ENCODE results near the gene MPP2. TPM values are rescaled to one million over a fixed set of nuclear protein-coding genes. Genes with fewer than 3 reads are reported as not detected.

Gene MPP2
- total RNA-seq, 2 donors from 2014 or later: 1.1 to 2.8 TPM

DNA sequence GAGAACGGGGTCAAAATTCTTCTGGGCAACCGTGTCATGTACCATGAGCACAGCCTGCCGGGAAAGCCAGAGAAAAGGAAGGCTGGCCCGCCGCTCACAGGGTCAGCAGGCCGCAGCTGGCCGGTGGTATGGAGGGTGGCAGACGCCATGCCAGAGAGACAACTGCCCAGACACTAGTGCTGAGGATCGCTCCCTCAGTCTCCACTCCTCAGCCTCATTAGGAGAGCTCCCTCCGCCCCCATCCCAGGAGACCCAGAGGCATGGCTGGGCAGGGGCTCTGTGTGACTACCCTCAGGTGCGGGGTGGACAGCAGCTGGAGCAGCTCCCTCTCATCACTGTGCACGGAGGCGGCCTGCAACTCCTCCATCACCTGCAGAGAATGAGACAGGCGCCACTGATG, 77.6 kb downstream of the MPP2 start:
- Histone ChIP-seq H3K4me1 (no peaks in the 10 kb centered on the region), H3K27ac (no peak overlapping the region), H3K27me3 (no peaks in the 10 kb centered on the region), H3K36me3 (no peaks in the 10 kb centered on the region), H3K4me3 (no peak overlapping the region), H3K9me3 (no peaks in the 10 kb centered on the region), H3K9ac (ENCODE audit: low read depth in 2 of 2, low read length in 2 of 2) (no peak overlapping the region)
- TF ChIP-seq, protein P1, sequence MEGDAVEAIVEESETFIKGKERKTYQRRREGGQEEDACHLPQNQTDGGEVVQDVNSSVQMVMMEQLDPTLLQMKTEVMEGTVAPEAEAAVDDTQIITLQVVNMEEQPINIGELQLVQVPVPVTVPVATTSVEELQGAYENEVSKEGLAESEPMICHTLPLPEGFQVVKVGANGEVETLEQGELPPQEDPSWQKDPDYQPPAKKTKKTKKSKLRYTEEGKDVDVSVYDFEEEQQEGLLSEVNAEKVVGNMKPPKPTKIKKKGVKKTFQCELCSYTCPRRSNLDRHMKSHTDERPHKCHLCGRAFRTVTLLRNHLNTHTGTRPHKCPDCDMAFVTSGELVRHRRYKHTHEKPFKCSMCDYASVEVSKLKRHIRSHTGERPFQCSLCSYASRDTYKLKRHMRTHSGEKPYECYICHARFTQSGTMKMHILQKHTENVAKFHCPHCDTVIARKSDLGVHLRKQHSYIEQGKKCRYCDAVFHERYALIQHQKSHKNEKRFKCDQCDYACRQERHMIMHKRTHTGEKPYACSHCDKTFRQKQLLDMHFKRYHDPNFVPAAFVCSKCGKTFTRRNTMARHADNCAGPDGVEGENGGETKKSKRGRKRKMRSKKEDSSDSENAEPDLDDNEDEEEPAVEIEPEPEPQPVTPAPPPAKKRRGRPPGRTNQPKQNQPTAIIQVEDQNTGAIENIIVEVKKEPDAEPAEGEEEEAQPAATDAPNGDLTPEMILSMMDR (IDR thresholded peaks at IDR 0.05): no peak
- no peak for DNase-seq
- intact Hi-C loops (cut with DNase I): no loop called here

DNA sequence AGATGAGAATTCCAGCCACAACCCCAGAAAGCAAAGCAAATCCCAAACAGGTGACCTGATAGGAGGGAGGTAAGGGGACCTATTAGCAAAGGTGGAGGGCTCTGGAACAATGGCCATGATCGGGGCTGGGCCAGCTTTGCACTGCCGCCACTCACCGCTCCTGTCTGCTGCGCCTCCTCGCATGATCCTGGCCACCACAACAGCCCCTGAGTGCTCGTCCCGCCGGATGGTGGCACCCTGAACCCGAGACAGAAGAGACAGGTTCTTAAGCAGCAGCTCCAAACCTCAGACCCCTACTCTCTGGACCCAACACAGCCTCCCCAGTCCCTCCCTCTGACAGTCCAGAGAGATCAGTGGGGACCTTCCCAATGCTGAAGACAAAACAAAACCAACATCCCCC, 79.7 kb downstream of the MPP2 start:
- no peak for DNase-seq
- Histone ChIP-seq H3K4me1 (no peaks in the 10 kb centered on the region), H3K9me3 (no peaks in the 10 kb centered on the region), H3K4me3 (no peak overlapping the region), H3K27me3 (no peaks in the 10 kb centered on the region), H3K9ac (ENCODE audit: low read depth in 2 of 2, low read length in 2 of 2) (no peak overlapping the region), H3K36me3 (no peaks in the 10 kb centered on the region), H3K27ac (no peak overlapping the region)
- intact Hi-C loops (cut with DNase I): no loop called here
- TF ChIP-seq, protein P1 (IDR thresholded peaks at IDR 0.05): no peak

- Histone ChIP-seq H3K36me3 (no peaks in the 10 kb centered on the region), H3K27me3 (no peaks in the 10 kb centered on the region), H3K9me3 (no peaks in the 10 kb centered on the region), H3K27ac (no peak overlapping the region), H3K4me3 (no peak overlapping the region), H3K9ac (ENCODE audit: low read depth in 2 of 2, low read length in 2 of 2) (no peak overlapping the region), H3K4me1 (no peaks in the 10 kb centered on the region)
- DNase-seq: no peak
- TF ChIP-seq, protein P1 (IDR thresholded peaks at IDR 0.05): no peak
- intact Hi-C loops (cut with DNase I): no loop called here
These were observed 81.1 kb downstream of the MPP2 start for GRCh38 chr17:43826206-43826605.

- Histone ChIP-seq H3K4me3 (no peak overlapping the region), H3K9me3 (no peaks in the 10 kb centered on the region), H3K27me3 (no peaks in the 10 kb centered on the region), H3K4me1 (no peaks in the 10 kb centered on the region), H3K9ac (ENCODE audit: low read depth in 2 of 2, low read length in 2 of 2) (no peak overlapping the region), H3K27ac (no peak overlapping the region), H3K36me3 (no peaks in the 10 kb centered on the region)
- no peak for DNase-seq
- intact Hi-C loops (cut with DNase I): no loop called here
- TF ChIP-seq, protein P1 (IDR thresholded peaks at IDR 0.05): no peak
These were observed 81.8 kb downstream of the MPP2 start for GRCh38 chr17:43825567-43825966.

Other genes with a start within 250 kb of the MPP2 start
- 1 to 10 TPM in 1 of 2 donors, under 1 TPM in 1; 0.64 to 4.1 TPM for gene MEOX1, start 245.6 kb downstream of the MPP2 start, total RNA-seq
- not detected for gene SOST, start 148.7 kb downstream of the MPP2 start, total RNA-seq
- 10 to 100 TPM; 43.4 to 68.7 TPM for gene DUSP3, start 128.6 kb downstream of the MPP2 start, total RNA-seq
- gene CFAP97D1, start 127.1 kb downstream of the MPP2 start, total RNA-seq: not detected
- 1 to 10 TPM; 1.9 to 3.1 TPM for gene MPP3, start 74.4 kb downstream of the MPP2 start, total RNA-seq
- gene CD300LG, start 60.4 kb downstream of the MPP2 start, total RNA-seq: under 1 TPM in 1 of 2 donors, not detected in 1; 0.32 TPM
- under 1 TPM in 1 of 2 donors, not detected in 1; 0.49 TPM for gene PPY, start 34.9 kb upstream of the MPP2 start, total RNA-seq
- gene PYY, start 46.4 kb upstream of the MPP2 start, total RNA-seq: 100 to 1,000 TPM in 1 of 2 donors, 10 to 100 TPM in 1; 73.8 to 258 TPM
- 10 to 100 TPM in 1 of 2 donors, 1 to 10 TPM in 1; 5.2 to 14.0 TPM for gene NAGS, start 97.1 kb upstream of the MPP2 start, total RNA-seq
- gene TMEM101, start 107.4 kb upstream of the MPP2 start, total RNA-seq: 10 to 100 TPM; 26.8 to 33.7 TPM
- 10 to 100 TPM; 60.9 to 74.3 TPM for gene LSM12, start 159.1 kb upstream of the MPP2 start, total RNA-seq
- gene G6PC3, start 163.2 kb upstream of the MPP2 start, total RNA-seq: 10 to 100 TPM; 28.3 to 44.7 TPM
- 10 to 100 TPM; 19.0 to 26.6 TPM for gene HDAC5, start 216.1 kb upstream of the MPP2 start, total RNA-seq
- 10 to 100 TPM in 1 of 2 donors, 1 to 10 TPM in 1; 2.7 to 11.5 TPM for gene HROB, start 234.4 kb upstream of the MPP2 start, total RNA-seq

Data from colonic mucosa (tissue), 4 donors.